GM10847 (cell line): Measurements from ENCODE around the gene WAPL.

Experiments used
- POLR2A ChIP-seq: IDR thresholded peaks from 2 replicates; pipeline ENCODE4 v1.6.1; 2011; ENCODE audit not compliant: insufficient read length; ENCODE audit errors: extremely low read depth

WAPL gene

GRCh38 chr10:86440874-86441843 lies 80.4 kb downstream of the WAPL start:
- no peak for TF ChIP-seq POLR2A

GRCh38 chr10:86439544-86439943 lies 82.0 kb downstream of the WAPL start:
- no peak for TF ChIP-seq POLR2A

- no peak for TF ChIP-seq POLR2A
Measured at GRCh38 chr10:86438091-86438749, 83.4 kb downstream of the WAPL start.

GRCh38 chr10:86437447-86437846 lies 84.1 kb downstream of the WAPL start:
- no peak for TF ChIP-seq POLR2A

GRCh38 chr10:86436963-86437362 lies 84.6 kb downstream of the WAPL start:
- no peak for TF ChIP-seq POLR2A

GRCh38 chr10:86434656-86435055 lies 86.9 kb downstream of the WAPL start:
- no peak for TF ChIP-seq POLR2A

GRCh38 chr10:86423739-86424138 lies 97.9 kb downstream of the WAPL start:
- no peak for TF ChIP-seq POLR2A

GRCh38 chr10:86419101-86419500 lies 102.5 kb downstream of the WAPL start:
- no peak for TF ChIP-seq POLR2A

- no peak for TF ChIP-seq POLR2A
Measured at GRCh38 chr10:86415583-86415982, 106.0 kb downstream of the WAPL start.

- no peak for TF ChIP-seq POLR2A
Measured at GRCh38 chr10:86415116-86415515, 106.5 kb downstream of the WAPL start.

GRCh38 chr10:86413046-86413728 lies 108.4 kb downstream of the WAPL start:
- TF ChIP-seq POLR2A: no peak

- TF ChIP-seq POLR2A: no peak
Measured at GRCh38 chr10:86411852-86412560, 109.6 kb downstream of the WAPL start.

- no peak for TF ChIP-seq POLR2A
Measured at GRCh38 chr10:86411281-86411841, 110.2 kb downstream of the WAPL start.

GRCh38 chr10:86410542-86411124 lies 111.0 kb downstream of the WAPL start:
- no peak for TF ChIP-seq POLR2A

- TF ChIP-seq POLR2A: no peak
Measured at GRCh38 chr10:86409183-86409582, 112.4 kb downstream of the WAPL start.
